GM12892 (cell line): ENCODE results near the gene SEPTIN14.
"Not testable (repeated sequence)": the region's sequence is repeated elsewhere in the genome, so short reads cannot be mapped to it uniquely, and the experiment has no call there.

ENCODE experiments used
- POLR2A ChIP-seq: IDR thresholded peaks from 2 replicates; pipeline ENCODE4 v1.6.1; 2011; ENCODE audit warnings: low read depth, low read length, control low read depth
- POLR2AphosphoS5 ChIP-seq: IDR thresholded peaks from 2 replicates; pipeline ENCODE4 v1.6.1; 2011; ENCODE audit warnings: low read depth, low read length, control low read depth

GRCh38 chr7:55797260-55797659, 65.3 kb downstream of the SEPTIN14 start:
- not testable (repeated sequence) for TF ChIP-seq POLR2A, POLR2AphosphoS5
